Epithelial cell of prostate (primary cell): ENCODE data around the gene MTCH2.

Experiments
- DNase-seq: peaks from one replicate; pipeline ENCODE4 v3.0.0-alpha.2; 2011; ENCODE audit warnings: low read depth, low spot score
- H3K27ac ChIP-seq: fragments of 450-650 bp; 2 replicates; pipeline ENCODE4 v1.5.1; 2017; ENCODE audit warnings: mild to moderate bottlenecking

The MTCH2 gene

GRCh38 chr11:47569646-47570045, 72.7 kb downstream of the MTCH2 start:
- H3K27ac ChIP-seq = no peak overlapping the region
- DNase-seq = no peak
